ENCODE results near the gene ZEB2.

- no peak for TF ChIP-seq CTCF (IDR thresholded peaks at IDR 0.05)
- TF ChIP-seq POLR2A (IDR thresholded peaks at IDR 0.05) = no peak
- TF ChIP-seq EP300 (IDR thresholded peaks at IDR 0.05; ENCODE audit: low read depth) = no peak
- no peak for TF ChIP-seq POLR2AphosphoS5 (IDR thresholded peaks at IDR 0.05)
Observed at GRCh38 chr2:144547494-144547893, 27.6 kb upstream of the ZEB2 start.

Data from transverse colon (tissue), 4 donors.